ENCODE results near the gene TCF7L2.

The TCF7L2 gene

DNA sequence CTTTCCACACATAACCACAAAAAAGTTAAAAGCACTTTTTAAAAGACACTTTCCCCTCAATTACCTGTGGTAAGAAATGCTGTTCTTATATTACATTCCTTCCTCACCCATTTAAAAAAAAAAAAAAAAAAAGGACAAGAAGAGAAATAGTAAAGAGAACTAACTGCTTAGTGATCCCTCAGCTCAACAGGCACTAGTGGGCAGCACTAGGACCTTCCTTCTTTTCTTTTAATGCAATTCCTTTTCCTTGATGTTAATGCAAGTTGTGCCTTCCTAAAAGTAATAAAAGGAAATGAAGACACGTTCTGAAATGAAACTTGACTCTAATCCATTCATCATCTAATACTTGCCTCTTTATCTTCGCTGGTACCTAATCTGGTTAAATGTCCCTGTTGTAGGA is 189.7 kb downstream of the TCF7L2 start:
- no peak for DNase-seq (ENCODE audit: low spot score)
- Histone ChIP-seq H3K4me3 (no peak overlapping the region), H3K27ac (no peak overlapping the region)
- TF ChIP-seq, protein P1, sequence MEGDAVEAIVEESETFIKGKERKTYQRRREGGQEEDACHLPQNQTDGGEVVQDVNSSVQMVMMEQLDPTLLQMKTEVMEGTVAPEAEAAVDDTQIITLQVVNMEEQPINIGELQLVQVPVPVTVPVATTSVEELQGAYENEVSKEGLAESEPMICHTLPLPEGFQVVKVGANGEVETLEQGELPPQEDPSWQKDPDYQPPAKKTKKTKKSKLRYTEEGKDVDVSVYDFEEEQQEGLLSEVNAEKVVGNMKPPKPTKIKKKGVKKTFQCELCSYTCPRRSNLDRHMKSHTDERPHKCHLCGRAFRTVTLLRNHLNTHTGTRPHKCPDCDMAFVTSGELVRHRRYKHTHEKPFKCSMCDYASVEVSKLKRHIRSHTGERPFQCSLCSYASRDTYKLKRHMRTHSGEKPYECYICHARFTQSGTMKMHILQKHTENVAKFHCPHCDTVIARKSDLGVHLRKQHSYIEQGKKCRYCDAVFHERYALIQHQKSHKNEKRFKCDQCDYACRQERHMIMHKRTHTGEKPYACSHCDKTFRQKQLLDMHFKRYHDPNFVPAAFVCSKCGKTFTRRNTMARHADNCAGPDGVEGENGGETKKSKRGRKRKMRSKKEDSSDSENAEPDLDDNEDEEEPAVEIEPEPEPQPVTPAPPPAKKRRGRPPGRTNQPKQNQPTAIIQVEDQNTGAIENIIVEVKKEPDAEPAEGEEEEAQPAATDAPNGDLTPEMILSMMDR (IDR thresholded peaks at IDR 0.05), result peak; percentile 16

DNA sequence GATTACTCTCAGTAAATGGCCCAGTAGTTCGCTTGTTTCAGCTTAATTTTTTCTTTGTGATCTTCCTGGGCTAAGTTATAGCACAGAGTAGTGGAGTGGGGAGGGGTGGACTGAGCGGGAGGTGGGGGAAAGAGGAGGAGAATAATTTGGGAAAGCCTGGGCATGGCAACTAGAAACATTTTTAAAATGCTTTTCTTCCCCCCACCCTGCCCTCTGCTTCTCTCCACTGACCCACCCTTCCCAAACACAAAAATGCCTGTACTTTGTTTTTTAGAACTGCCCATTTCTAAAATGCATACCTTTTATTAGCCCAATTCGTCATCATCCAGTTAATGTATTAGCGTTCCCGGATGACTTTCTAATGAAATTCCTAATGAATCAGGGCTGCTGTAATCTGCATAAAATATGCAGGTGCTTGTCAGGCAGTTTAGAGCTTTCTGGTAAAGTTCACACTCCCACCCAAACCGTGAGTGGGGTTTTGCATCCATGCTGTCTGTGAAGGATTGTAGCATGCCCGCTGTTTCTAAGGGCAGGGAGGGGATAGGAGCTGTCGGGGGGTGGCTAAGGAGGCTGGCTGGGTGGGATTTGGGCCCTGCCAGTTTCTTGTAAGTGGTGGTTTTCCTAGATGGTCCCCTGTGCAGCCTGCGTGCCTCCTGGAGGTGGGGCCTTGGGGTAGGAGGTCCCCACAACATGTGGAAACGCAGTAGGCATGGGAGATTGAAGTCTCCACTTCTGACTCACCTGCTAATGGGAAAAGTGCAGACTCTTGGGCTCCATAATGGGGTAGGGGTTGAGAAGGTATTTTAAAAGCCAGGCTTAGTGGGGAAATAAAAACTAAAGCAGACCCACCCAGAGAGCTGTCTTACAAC is 190.3 kb downstream of the TCF7L2 start:
- TF ChIP-seq, protein P1 (IDR thresholded peaks at IDR 0.05), result no peak
- Histone ChIP-seq H3K4me3 (no peak overlapping the region), H3K27ac (no peak overlapping the region)
- no peak for DNase-seq (ENCODE audit: low spot score)

GRCh38 chr10:113142601-113143362 is 192.7 kb downstream of the TCF7L2 start:
- no peak for DNase-seq (ENCODE audit: low spot score)
- Histone ChIP-seq H3K27ac (no peak overlapping the region), H3K4me3 (no peak overlapping the region)
- TF ChIP-seq, protein P1 (IDR thresholded peaks at IDR 0.05), result no peak

- no peak overlapping the region for H3K27ac ChIP-seq
- no peak for DNase-seq (ENCODE audit: low spot score)
- TF ChIP-seq, protein P1 (IDR thresholded peaks at IDR 0.05), result no peak
- no peak overlapping the region for H3K4me3 ChIP-seq
These were observed 194.5 kb downstream of the TCF7L2 start for GRCh38 chr10:113144576-113144975.

DNA sequence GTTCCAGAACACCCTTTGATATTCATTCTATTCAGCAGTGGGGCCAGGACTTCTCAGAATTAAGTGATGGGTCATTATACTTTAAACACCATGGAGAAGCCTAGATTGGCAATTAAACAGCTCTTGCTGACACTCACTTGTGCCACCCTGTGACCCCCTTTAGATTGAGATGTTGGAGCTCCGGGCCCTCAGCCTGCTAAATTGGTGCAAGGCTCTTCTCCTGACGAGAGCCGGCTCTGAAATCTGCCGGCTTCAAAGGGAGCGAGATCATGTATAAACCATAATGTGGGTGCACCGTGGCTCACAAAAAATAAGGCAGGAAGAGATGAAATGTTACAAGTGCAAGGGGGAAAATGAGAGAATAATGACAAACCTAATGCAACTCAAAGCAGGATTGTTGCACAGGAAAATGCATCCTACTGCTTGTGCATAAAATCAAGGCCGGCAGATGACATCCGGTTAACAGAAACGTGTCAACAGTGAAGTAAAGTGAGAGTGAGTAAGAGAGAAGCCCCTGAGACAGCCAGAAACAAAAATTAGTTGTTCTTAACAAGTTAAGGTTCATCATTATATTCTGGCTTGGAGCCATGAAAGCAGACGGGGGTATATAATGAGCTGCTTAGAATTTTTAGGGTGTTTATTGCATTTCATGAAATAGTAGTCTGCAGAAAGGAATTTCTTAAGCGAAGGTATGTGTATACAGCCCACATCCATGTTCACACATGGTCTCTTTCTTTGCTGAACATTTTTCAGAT is 198.2 kb downstream of the TCF7L2 start:
- Histone ChIP-seq H3K4me3 (no peak overlapping the region), H3K27ac (peak overlapping the region in 1 of 2 donors; percentile 42)
- TF ChIP-seq, protein P1 (IDR thresholded peaks at IDR 0.05), result no peak
- no peak for DNase-seq (ENCODE audit: low spot score)

DNA sequence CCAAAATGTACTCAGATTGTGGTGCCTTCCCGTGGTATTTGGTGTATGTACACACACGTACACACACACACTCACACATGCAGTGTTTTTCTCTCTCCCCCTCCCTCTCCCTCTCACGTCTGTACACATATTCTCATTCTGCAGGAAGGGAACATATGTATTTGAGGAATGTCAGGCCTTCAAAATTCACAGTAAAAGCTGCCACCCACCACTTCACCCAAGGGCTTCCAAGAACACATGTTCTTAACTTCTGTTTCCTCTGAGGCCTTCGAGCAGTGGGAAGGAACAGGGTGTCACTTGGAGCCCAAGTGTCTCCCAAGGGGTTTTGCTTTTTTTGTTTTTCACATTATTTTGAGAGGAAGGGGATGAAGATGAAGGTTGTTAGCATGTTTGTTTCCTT is 198.9 kb downstream of the TCF7L2 start:
- no peak overlapping the region for H3K4me3 ChIP-seq
- H3K27ac ChIP-seq, result peak overlapping the region in 1 of 2 donors; percentile 42
- DNase-seq (ENCODE audit: low spot score), result no peak
- TF ChIP-seq, protein P1 (IDR thresholded peaks at IDR 0.05), result no peak
